DND-41 (cell line): ENCODE data around the gene RETN.

Experiments
- CTCF ChIP-seq: IDR thresholded peaks from 2 replicates; pipeline ENCODE4 v1.5.1; 2012; ENCODE audit warnings: borderline replicate concordance, low read length, moderate library complexity, mild to moderate bottlenecking; ENCODE audit not compliant: poor library complexity, severe bottlenecking; ENCODE audit errors: extremely low read depth
- EZH2 ChIP-seq: IDR thresholded peaks from 3 replicates; pipeline ENCODE4 v1.6.1; 2012; ENCODE audit warnings: borderline replicate concordance, low read depth, mild to moderate bottlenecking, moderate library complexity, low read length, inconsistent platforms; ENCODE audit not compliant: severe bottlenecking

DNA sequence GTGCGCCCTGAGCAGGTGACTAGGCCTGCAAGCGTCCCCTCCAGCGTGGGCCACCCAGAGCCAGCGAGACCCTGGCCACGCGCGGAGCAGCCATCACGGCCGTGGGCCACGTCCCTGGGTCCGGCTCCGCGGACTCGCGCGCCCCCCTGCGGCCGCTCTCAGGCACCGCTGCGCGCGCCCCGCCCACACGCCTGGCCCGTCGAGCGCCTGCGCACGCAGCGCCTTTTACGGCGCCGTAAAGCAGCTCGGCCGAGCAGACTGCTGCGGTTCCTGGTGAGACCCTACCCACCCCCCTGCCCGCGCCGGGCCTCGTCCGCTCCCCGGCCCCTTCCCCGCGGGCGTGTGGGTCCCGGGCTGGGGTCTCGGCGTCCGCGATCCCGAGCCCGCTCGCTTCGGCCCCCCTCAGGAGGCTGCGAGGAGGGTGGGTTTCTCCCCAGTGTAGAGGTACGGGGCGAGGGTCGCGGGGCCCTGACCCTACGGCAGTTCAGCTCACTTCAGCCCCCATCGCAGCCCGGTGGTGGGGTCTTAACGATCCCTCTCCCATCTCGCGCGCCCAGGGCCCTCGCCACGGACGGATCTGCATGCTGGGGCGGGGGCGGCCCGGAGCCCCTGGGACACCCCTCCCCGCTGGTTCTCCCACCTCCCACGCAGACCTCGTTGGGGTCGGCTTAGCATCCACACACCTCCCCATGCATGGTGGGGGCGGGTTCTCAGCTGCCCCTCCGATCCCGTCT lies 11.9 kb downstream of the RETN start, which contains the start of gene TRAPPC5:
- TF ChIP-seq CTCF (peak; percentile 97), EZH2 (no peak)
